DOHH2 (cell line): Measurements from ENCODE around the gene NR4A3.

ENCODE experiments used
- EZH2phosphoT487 ChIP-seq: fragments of 200-600 bp; sonication (generic); IDR thresholded peaks from 2 replicates; pipeline ENCODE4 v1.6.1; 2017; ENCODE audit warnings: borderline replicate concordance, mild to moderate bottlenecking, antibody characterized with exemption, low read length, moderate library complexity, mixed read lengths
- TF ChIP-seq, protein P1 (sequence below): fragments of 200-600 bp; sonication (generic); IDR thresholded peaks from one replicate; pipeline ENCODE4 v1.5.1; 2014; ENCODE audit warnings: antibody characterized with exemption, mild to moderate bottlenecking, low read depth, low read length; ENCODE audit not compliant: poor library complexity, severe bottlenecking

DNA sequence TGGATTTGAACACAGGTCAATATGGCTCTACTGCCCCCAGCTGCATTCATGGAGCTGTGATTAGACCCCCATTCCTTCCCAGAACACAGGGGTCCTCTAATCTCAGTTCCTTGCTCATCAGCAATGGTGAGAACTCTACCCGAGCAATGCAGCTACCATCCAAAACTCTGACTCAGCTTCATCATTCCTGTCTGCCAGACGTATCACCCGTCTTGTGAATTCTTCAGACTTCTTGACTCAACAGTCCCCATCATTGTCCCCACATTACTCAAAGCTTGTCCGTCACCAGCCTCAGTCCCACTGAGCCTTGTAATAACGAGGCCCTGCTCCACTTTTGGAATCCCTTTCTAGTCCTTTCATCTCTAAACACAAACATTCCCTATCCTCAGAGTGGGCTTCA, 48.4 kb downstream of the NR4A3 start:
- TF ChIP-seq, protein P1, sequence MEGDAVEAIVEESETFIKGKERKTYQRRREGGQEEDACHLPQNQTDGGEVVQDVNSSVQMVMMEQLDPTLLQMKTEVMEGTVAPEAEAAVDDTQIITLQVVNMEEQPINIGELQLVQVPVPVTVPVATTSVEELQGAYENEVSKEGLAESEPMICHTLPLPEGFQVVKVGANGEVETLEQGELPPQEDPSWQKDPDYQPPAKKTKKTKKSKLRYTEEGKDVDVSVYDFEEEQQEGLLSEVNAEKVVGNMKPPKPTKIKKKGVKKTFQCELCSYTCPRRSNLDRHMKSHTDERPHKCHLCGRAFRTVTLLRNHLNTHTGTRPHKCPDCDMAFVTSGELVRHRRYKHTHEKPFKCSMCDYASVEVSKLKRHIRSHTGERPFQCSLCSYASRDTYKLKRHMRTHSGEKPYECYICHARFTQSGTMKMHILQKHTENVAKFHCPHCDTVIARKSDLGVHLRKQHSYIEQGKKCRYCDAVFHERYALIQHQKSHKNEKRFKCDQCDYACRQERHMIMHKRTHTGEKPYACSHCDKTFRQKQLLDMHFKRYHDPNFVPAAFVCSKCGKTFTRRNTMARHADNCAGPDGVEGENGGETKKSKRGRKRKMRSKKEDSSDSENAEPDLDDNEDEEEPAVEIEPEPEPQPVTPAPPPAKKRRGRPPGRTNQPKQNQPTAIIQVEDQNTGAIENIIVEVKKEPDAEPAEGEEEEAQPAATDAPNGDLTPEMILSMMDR = no peak
- no peak for TF ChIP-seq EZH2phosphoT487
